Mesenchymal stem cell (in vitro differentiated cells and primary cell): Measurements from ENCODE around the gene MBP.

Experiments
- DNase-seq: peaks from one replicate; pipeline ENCODE4 v3.0.0-alpha.2; 2013
- H2AFZ ChIP-seq: one replicate; pipeline ENCODE4 v1.6.1; 2013; ENCODE audit warnings: low read depth, mild to moderate bottlenecking, control low read depth, inconsistent platforms, low read length, moderate library complexity
- H2AK5ac ChIP-seq: 2 replicates; pipeline ENCODE4 v1.6.1; 2013; ENCODE audit warnings: low read length, moderate library complexity, mild to moderate bottlenecking, inconsistent platforms; ENCODE audit not compliant: severe bottlenecking
- H2BK120ac ChIP-seq: one replicate; pipeline ENCODE4 v1.6.1; 2013; ENCODE audit warnings: low read depth, mild to moderate bottlenecking, inconsistent platforms, low read length, moderate library complexity
- H2BK12ac ChIP-seq, 2 experiments: one replicate each; pipeline ENCODE4 v1.6.1; 2013; ENCODE audit warnings: inconsistent platforms in 2 of 2, low read length in 2 of 2, mild to moderate bottlenecking in 2 of 2, moderate library complexity in 2 of 2, control low read depth in 1 of 2
- H2BK15ac ChIP-seq: one replicate; pipeline ENCODE4 v1.6.1; 2013; ENCODE audit warnings: mild to moderate bottlenecking, low read depth, inconsistent platforms; ENCODE audit not compliant: poor library complexity, severe bottlenecking
- H2BK5ac ChIP-seq: 2 replicates; pipeline ENCODE4 v1.6.1; 2013; ENCODE audit warnings: low read depth, mild to moderate bottlenecking, low read length, control low read depth, inconsistent platforms; ENCODE audit not compliant: poor library complexity, severe bottlenecking
- H3K14ac ChIP-seq, 2 experiments: one replicate each; pipeline ENCODE4 v1.6.1; 2013; ENCODE audit warnings: inconsistent platforms in 2 of 2, low read length in 2 of 2, control low read depth in 1 of 2, mild to moderate bottlenecking in 1 of 2, moderate library complexity in 1 of 2
- H3K18ac ChIP-seq, 2 experiments: one replicate each; pipeline ENCODE4 v1.6.1; 2013; ENCODE audit warnings: inconsistent platforms in 2 of 2, low read length in 2 of 2, control low read depth in 1 of 2, low read depth in 1 of 2, mild to moderate bottlenecking in 1 of 2
- H3K23ac ChIP-seq, 2 experiments: one replicate each; pipeline ENCODE4 v1.6.1; 2013; ENCODE audit warnings: inconsistent platforms in 2 of 2, low read length in 2 of 2, mild to moderate bottlenecking in 2 of 2, moderate library complexity in 2 of 2, control low read depth in 1 of 2
- H3K27ac ChIP-seq: 2 replicates; pipeline ENCODE4 v1.5.1; 2013; ENCODE audit warnings: mild to moderate bottlenecking, moderate library complexity, low read length, control low read depth, inconsistent platforms; ENCODE audit not compliant: poor library complexity, severe bottlenecking
- H3K27me3 ChIP-seq, 2 experiments: 2 replicates each; pipeline versions ENCODE4 v1.6.1 to v1.7.0; 2013; ENCODE audit warnings: low read length in 2 of 2, mild to moderate bottlenecking in 2 of 2, moderate library complexity in 2 of 2, control low read depth in 1 of 2, inconsistent platforms in 1 of 2; ENCODE audit not compliant: control insufficient read depth in 1 of 2, insufficient read depth in 1 of 2
- H3K36me3 ChIP-seq, 2 experiments: 2 replicates each; pipeline versions ENCODE4 v1.6.1 to v1.7.0; 2013; ENCODE audit warnings: low read length in 2 of 2, control low read depth in 1 of 2, inconsistent platforms in 1 of 2, low read depth in 1 of 2, mild to moderate bottlenecking in 1 of 2; ENCODE audit not compliant: insufficient read depth in 2 of 2, control insufficient read depth in 1 of 2
- H3K4ac ChIP-seq, 2 experiments: one replicate each; pipeline ENCODE4 v1.6.1; 2013; ENCODE audit warnings: inconsistent platforms in 2 of 2, low read length in 2 of 2, mild to moderate bottlenecking in 2 of 2, moderate library complexity in 2 of 2, control low read depth in 1 of 2, low read depth in 1 of 2
- H3K4me1 ChIP-seq: 2 replicates; pipeline ENCODE4 v1.6.1; 2013; ENCODE audit warnings: low read depth, low read length, control low read depth; ENCODE audit not compliant: control insufficient read depth, insufficient read depth
- H3K4me2 ChIP-seq: 2 replicates; pipeline ENCODE4 v1.6.1; 2013; ENCODE audit warnings: low read length, mild to moderate bottlenecking, inconsistent platforms; ENCODE audit not compliant: poor library complexity, severe bottlenecking
- H3K4me3 ChIP-seq, 2 experiments: 2 replicates each; pipeline versions ENCODE4 v1.5.1 to v1.7.0; 2013; ENCODE audit warnings: low read length in 2 of 2, mild to moderate bottlenecking in 2 of 2, control low read depth in 1 of 2, low read depth in 1 of 2; ENCODE audit not compliant: insufficient read depth in 1 of 2
- H3K79me1 ChIP-seq: replicated peaks from 2 replicates; pipeline ENCODE4 v1.6.1; 2013; ENCODE audit warnings: mild to moderate bottlenecking, control low read depth, low read length, inconsistent platforms; ENCODE audit not compliant: poor library complexity, severe bottlenecking
- H3K9ac ChIP-seq: 2 replicates; pipeline ENCODE4 v1.7.0; 2013; ENCODE audit warnings: mild to moderate bottlenecking, low read length, moderate library complexity
- H3K9me3 ChIP-seq: 2 replicates; pipeline ENCODE4 v1.7.0; 2013; ENCODE audit warnings: mild to moderate bottlenecking, low read length; ENCODE audit not compliant: control insufficient read depth
- H4K8ac ChIP-seq: one replicate; pipeline ENCODE4 v1.6.1; 2013; ENCODE audit warnings: inconsistent platforms, mild to moderate bottlenecking, low read length, moderate library complexity
- H4K91ac ChIP-seq: one replicate; pipeline ENCODE4 v1.6.1; 2013; ENCODE audit warnings: mild to moderate bottlenecking, low read length, inconsistent platforms
- WGBS: methylation state at CpG from one replicate; pipeline ENCODE4 v1.1.7; 2013; ENCODE audit warnings: mixed read lengths; 5-methylcytosine and 5-hydroxymethylcytosine counted together

Gene MBP

DNA sequence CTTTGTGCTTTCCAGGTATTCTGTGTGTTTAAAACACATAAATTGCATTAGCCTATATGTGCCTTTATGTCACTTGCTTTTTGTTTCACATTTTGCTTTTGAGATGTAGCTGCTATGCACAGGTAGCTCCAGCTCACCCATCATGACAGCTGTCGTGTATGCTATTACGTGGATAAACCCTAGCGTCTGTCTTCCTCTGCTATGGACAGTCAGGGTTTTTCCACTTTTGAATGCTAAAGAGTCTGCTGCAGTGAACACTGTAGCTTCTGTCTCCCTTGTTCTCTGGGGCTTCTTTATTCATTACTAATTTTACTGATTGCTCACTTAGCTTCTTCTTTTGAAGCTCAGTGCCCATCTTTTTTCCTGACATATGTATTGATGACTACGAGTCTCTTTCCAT lies 24.7 kb upstream of the MBP start:
- 94% methylated on average over 4 of the region's 4 CpGs for WGBS
- Histone ChIP-seq H3K9me3 (peaks cover 3% of the 10 kb centered on the region), H4K8ac (no peak overlapping the region)

DNA sequence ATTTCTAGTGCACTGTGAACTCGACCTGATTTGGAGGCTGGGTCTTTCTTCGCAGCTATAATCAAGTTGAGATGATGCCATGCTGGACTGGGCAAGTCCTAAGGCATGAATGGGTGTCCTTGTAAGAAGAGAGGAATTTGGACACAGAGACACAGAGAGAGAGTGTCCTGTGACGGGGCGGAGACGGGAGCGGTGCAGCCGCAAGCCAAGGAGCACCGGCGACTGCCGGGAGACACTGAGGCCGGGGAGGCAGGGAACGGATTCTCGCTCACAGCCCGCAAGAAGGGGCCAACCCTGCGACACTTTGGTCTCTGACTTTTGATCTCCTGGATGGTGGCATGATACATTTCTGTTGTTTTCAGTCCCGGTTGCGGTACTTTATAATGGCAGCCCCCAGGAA lies 22.4 kb upstream of the MBP start:
- H3K4me2 ChIP-seq: no peak overlapping the region
- no peak overlapping the region for H3K4me3 ChIP-seq
- no peaks in the 10 kb centered on the region for H3K4me1 ChIP-seq
- no peak overlapping the region for H3K4ac ChIP-seq
- no peak overlapping the region for H2BK120ac ChIP-seq
- H4K8ac ChIP-seq: no peak overlapping the region
- H2BK15ac ChIP-seq: no peak overlapping the region
- no peak overlapping the region for H3K23ac ChIP-seq
- peaks cover 3% of the 10 kb centered on the region for H3K9me3 ChIP-seq
- no peaks in the 10 kb centered on the region for H3K36me3 ChIP-seq
- H3K9ac ChIP-seq: no peak overlapping the region
- no peak for DNase-seq
- H2BK5ac ChIP-seq: no peak overlapping the region
- H4K91ac ChIP-seq: no peak overlapping the region
- no peaks in the 10 kb centered on the region for H3K79me1 ChIP-seq
- no peak overlapping the region for H3K18ac ChIP-seq
- H3K14ac ChIP-seq: no peak overlapping the region
- 87% methylated on average over 17 of the region's 17 CpGs for WGBS
- no peak overlapping the region for H2AFZ ChIP-seq
- no peak overlapping the region for H3K27ac ChIP-seq
- H2BK12ac ChIP-seq: no peak overlapping the region
- H3K27me3 ChIP-seq: no peaks in the 10 kb centered on the region
- no peak overlapping the region for H2AK5ac ChIP-seq

More for the DNA sequence above, 24.7 kb upstream of the MBP start:
- Histone ChIP-seq H3K27me3 (no peaks in the 10 kb centered on the region), H3K4me2 (no peak overlapping the region), H2BK120ac (no peak overlapping the region), H4K91ac (no peak overlapping the region), H3K4me1 (no peaks in the 10 kb centered on the region), H2AFZ (no peak overlapping the region), H3K79me1 (no peaks in the 10 kb centered on the region), H3K18ac (no peak overlapping the region), H2AK5ac (no peak overlapping the region), H3K4me3 (no peak overlapping the region), H3K23ac (no peak overlapping the region), H2BK5ac (no peak overlapping the region), H3K27ac (no peak overlapping the region), H3K14ac (no peak overlapping the region), H3K4ac (no peak overlapping the region), H3K36me3 (no peaks in the 10 kb centered on the region), H3K9ac (no peak overlapping the region), H2BK15ac (no peak overlapping the region), H2BK12ac (no peak overlapping the region)
- DNase-seq: no peak

DNA sequence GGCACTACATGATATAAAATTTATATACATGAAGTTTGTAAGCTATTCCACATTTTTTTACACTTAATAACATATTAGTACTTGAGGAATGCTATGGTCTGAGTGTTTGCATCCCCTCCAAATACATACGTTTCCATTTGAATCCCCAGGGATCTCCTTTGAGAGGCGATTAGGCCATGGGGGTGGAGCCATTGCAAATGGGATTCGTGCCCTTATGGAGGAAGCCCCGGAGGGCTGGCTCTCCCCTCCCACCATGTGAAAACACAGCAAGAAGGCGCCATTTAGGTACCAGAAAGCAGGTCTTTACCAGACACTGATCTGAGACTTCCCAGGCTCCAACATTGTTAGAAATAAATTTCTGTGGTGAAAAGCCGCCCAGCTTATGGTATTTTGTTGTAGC lies 20.8 kb upstream of the MBP start:
- DNase-seq: no peak
- no peak overlapping the region for H2AFZ ChIP-seq
- H2BK15ac ChIP-seq: no peak overlapping the region
- H3K9me3 ChIP-seq: no peaks in the 10 kb centered on the region
- H3K9ac ChIP-seq: no peak overlapping the region
- H3K36me3 ChIP-seq: no peaks in the 10 kb centered on the region
- 59% methylated on average over 4 of the region's 6 CpGs for WGBS
- H3K23ac ChIP-seq: no peak overlapping the region
- H2BK5ac ChIP-seq: no peak overlapping the region
- no peak overlapping the region for H3K4ac ChIP-seq
- no peak overlapping the region for H2BK12ac ChIP-seq
- H3K27ac ChIP-seq: no peak overlapping the region
- no peak overlapping the region for H3K18ac ChIP-seq
- no peaks in the 10 kb centered on the region for H3K79me1 ChIP-seq
- H2AK5ac ChIP-seq: no peak overlapping the region
- no peak overlapping the region for H3K4me3 ChIP-seq
- no peak overlapping the region for H4K8ac ChIP-seq
- H2BK120ac ChIP-seq: no peak overlapping the region
- no peak overlapping the region for H3K4me2 ChIP-seq
- no peaks in the 10 kb centered on the region for H3K27me3 ChIP-seq
- H3K14ac ChIP-seq: no peak overlapping the region
- no peak overlapping the region for H4K91ac ChIP-seq
- H3K4me1 ChIP-seq: no peaks in the 10 kb centered on the region

DNA sequence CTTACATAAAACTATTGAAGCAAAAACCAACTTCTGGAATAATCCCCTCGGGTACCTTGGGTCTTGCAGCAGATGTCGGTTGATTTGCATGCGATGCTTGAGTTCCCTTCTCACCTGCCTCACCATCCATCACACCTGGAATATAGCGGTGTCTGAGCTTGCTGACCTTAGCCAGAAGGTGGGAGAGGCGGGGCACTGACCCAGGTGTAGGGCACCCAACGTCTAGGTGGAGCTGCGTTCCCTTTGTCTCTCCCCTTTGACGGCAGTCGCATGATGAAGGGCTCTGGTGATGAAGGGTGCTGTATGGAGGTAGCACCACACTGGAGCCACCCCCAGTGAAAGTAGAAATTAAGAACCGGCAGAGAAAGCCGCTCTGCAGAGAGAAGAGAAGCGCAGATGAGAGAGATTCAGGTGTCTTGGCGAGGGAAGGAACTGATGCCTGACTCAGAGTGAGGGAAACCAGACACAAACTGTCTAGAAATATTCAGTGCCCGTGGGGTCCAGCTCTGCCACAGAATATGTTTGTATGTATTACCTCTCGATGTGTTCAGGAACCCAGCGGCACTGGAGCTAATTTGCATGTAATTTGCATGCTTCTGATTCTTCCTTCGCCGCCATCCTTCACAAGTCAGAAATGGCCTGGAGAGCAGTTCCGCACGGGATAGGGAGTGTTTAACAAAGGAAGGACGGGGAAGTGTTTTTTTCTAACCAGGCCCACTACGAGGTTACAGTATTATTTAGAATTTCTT lies 19.4 kb upstream of the MBP start:
- 88% methylated on average over 20 of the region's 22 CpGs for WGBS
- peak overlapping the region; percentile 27 for H4K8ac ChIP-seq
- no peak overlapping the region for H2BK12ac ChIP-seq

More for the DNA sequence above, 19.4 kb upstream of the MBP start:
- H2BK5ac ChIP-seq: no peak overlapping the region
- H3K27me3 ChIP-seq: no peaks in the 10 kb centered on the region
- no peak for DNase-seq
- no peak overlapping the region for H2AK5ac ChIP-seq
- no peaks in the 10 kb centered on the region for H3K79me1 ChIP-seq
- no peak overlapping the region for H3K4ac ChIP-seq
- H3K18ac ChIP-seq: no peak overlapping the region
- H3K23ac ChIP-seq: no peak overlapping the region
- no peak overlapping the region for H3K14ac ChIP-seq
- H3K27ac ChIP-seq: no peak overlapping the region
- no peak overlapping the region for H3K9ac ChIP-seq
- H3K4me2 ChIP-seq: no peak overlapping the region
- H4K91ac ChIP-seq: no peak overlapping the region
- H3K36me3 ChIP-seq: no peaks in the 10 kb centered on the region
- H2BK15ac ChIP-seq: no peak overlapping the region
- peaks cover 3% of the 10 kb centered on the region for H3K4me1 ChIP-seq
- no peak overlapping the region for H2AFZ ChIP-seq
- H2BK120ac ChIP-seq: no peak overlapping the region
- H3K9me3 ChIP-seq: no peaks in the 10 kb centered on the region
- H3K4me3 ChIP-seq: no peak overlapping the region
